GM12878 (cell line): Measurements from ENCODE around the gene GAS2L3. TPM values are rescaled to one million over a fixed set of nuclear protein-coding genes. Genes with fewer than 3 reads are reported as not detected.

Source experiments
- ATAC-seq: fragments of 200-7000 bp; cut with Tn5 transposase; 3 replicates; pipeline ENCODE4 v1.9.1; 2020; ENCODE audit warnings: mild to moderate bottlenecking, moderate library complexity
- BruUV-seq: library from RNA; stranded (reverse); fragments of 400-500 nt; replicated peaks from 2 replicates; lab custom pipeline; 2021; lab: Mats Ljungman, UMichigan
- CTCF ChIA-PET: fragments of 300-600 bp; sonication (Branson Sonifier 250); formaldehyde crosslinking; extraction: SDS; loops from one replicate; lab custom pipeline; 2021; ENCODE audit warnings: inconsistent platforms; lab: Yijun Ruan, JAX
- POLR2A ChIA-PET: fragments of 350-600 bp; formaldehyde crosslinking; extraction: SDS; loops from one replicate; lab custom pipeline; 2021; ENCODE audit warnings: inconsistent platforms; lab: Charles Lee
- RAD21 ChIA-PET: fragments of 300-600 bp; sonication (Branson Sonifier 250); formaldehyde crosslinking; loops from one replicate; lab custom pipeline; 2023; ENCODE audit warnings: antibody characterized with exemption; ENCODE audit not compliant: unreplicated experiment; lab: Charles Lee
- SMC1A ChIA-PET: fragments of 300-600 bp; sonication (Branson Sonifier 250); formaldehyde crosslinking; loops from one replicate; lab custom pipeline; 2023; ENCODE audit not compliant: unreplicated experiment, uncharacterized antibody; lab: Charles Lee
- DNase-seq: peaks from one replicate; pipeline ENCODE4 v3.0.0-alpha.2; 2011; ENCODE audit warnings: low read depth, low spot score
- FAIRE-seq: peaks from 3 replicates; lab custom pipeline; 2011; peaks lifted over from hg19 to GRCh38; lab: Jason Lieb, UNC
- H2AFZ ChIP-seq: 2 replicates; pipeline ENCODE4 v1.6.0; 2011; ENCODE audit warnings: low read depth, low read length, control low read depth; ENCODE audit not compliant: control insufficient read depth
- H3K27ac ChIP-seq: 2 replicates; pipeline ENCODE4 v1.5.1; 2011; ENCODE audit warnings: control low read depth; ENCODE audit not compliant: control insufficient read depth, insufficient read depth
- H3K27me3 ChIP-seq, 2 experiments: replicated peaks in 1 of 2; 2 replicates each; pipeline versions ENCODE4 v1.6.0 to v1.6.1; 2011; ENCODE audit warnings: low read length in 1 of 2; ENCODE audit not compliant: control insufficient read depth in 2 of 2, insufficient read depth in 2 of 2
- H3K36me3 ChIP-seq, 2 experiments: 2 replicates each; pipeline ENCODE4 v1.5.1; 2011; ENCODE audit warnings: low read length in 1 of 2; ENCODE audit not compliant: control insufficient read depth in 2 of 2, insufficient read depth in 2 of 2
- H3K4me1 ChIP-seq: 2 replicates; pipeline ENCODE4 v1.6.1; 2011; ENCODE audit warnings: mild to moderate bottlenecking, low read length, moderate library complexity, mixed read lengths; ENCODE audit not compliant: control insufficient read depth, insufficient read depth
- H3K4me2 ChIP-seq: 2 replicates; pipeline ENCODE4 v1.6.0; 2011; ENCODE audit warnings: control low read depth; ENCODE audit not compliant: control insufficient read depth, insufficient read depth
- H3K4me3 ChIP-seq: fragments of 200-600 bp; sonication (generic); 2 replicates; pipeline ENCODE4 v1.5.1; 2016
- H3K79me2 ChIP-seq: 2 replicates; pipeline ENCODE4 v1.6.0; 2011; ENCODE audit warnings: low read length; ENCODE audit not compliant: control insufficient read depth, insufficient read depth
- H3K9ac ChIP-seq: 2 replicates; pipeline ENCODE4 v1.8.0; 2011; ENCODE audit warnings: low read length, control low read depth, mixed read lengths; ENCODE audit not compliant: control insufficient read depth, insufficient read depth
- H3K9me3 ChIP-seq: replicated peaks from 3 replicates; pipeline ENCODE4 v1.5.1; 2011; ENCODE audit warnings: mild to moderate bottlenecking, low read length; ENCODE audit not compliant: control insufficient read depth, insufficient read depth
- H4K20me1 ChIP-seq: 2 replicates; pipeline ENCODE4 v1.6.0; 2011; ENCODE audit not compliant: control insufficient read depth, insufficient read depth
- KAT2A ChIP-seq: conservative IDR thresholded peaks from 2 replicates; pipeline ENCODE4 v1.6.1; 2011; ENCODE audit warnings: low read depth, low read length; ENCODE audit not compliant: control insufficient read depth
- RFX5 ChIP-seq: IDR thresholded peaks from 2 replicates; pipeline ENCODE4 v1.6.1; 2011; ENCODE audit warnings: low read depth, low read length, improper control_type of control experiment
- SIX5 ChIP-seq: IDR thresholded peaks from 2 replicates; pipeline ENCODE4 v1.6.1; 2011; ENCODE audit warnings: mild to moderate bottlenecking, low read depth, low read length, moderate library complexity; ENCODE audit not compliant: severe bottlenecking
- SMAD5 ChIP-seq: IDR thresholded peaks from 2 replicates; pipeline ENCODE4 v1.6.1; 2016; ENCODE audit warnings: antibody characterized with exemption, low read depth
- SRF ChIP-seq, 2 experiments: IDR thresholded peaks; 2 replicates each; pipeline ENCODE4 v1.6.1; 2011; ENCODE audit warnings: low read depth in 2 of 2, low read length in 2 of 2, mild to moderate bottlenecking in 1 of 2, moderate library complexity in 1 of 2
- STAT3 ChIP-seq: IDR thresholded peaks from 2 replicates; pipeline ENCODE4 v1.6.1; 2011; ENCODE audit warnings: low read depth, low read length, improper control_type of control experiment
- SUPT20H ChIP-seq: IDR thresholded peaks from 2 replicates; pipeline ENCODE4 v1.6.1; 2011; ENCODE audit warnings: low read depth, mild to moderate bottlenecking, low read length, moderate library complexity, borderline replicate concordance; ENCODE audit not compliant: control insufficient read depth
- ZNF217 ChIP-seq: fragments of 450-650 bp; IDR thresholded peaks from 2 replicates; pipeline ENCODE4 v1.6.1; 2017; ENCODE audit warnings: antibody characterized with exemption, mild to moderate bottlenecking
- ZNF622 ChIP-seq: fragments of 450-650 bp; IDR thresholded peaks from 2 replicates; pipeline ENCODE4 v1.6.1; 2017; ENCODE audit warnings: mild to moderate bottlenecking, inconsistent platforms
- ZZZ3 ChIP-seq: IDR thresholded peaks from 2 replicates; pipeline ENCODE4 v1.6.1; 2011; ENCODE audit warnings: low read depth; ENCODE audit not compliant: control insufficient read depth, insufficient read length
- WGBS: methylation state at CpG from one replicate; pipeline ENCODE4 v1.1.6; 2016; ENCODE audit warnings: low lambda C conversion rate; ENCODE audit not compliant: insufficient replicate concordance, insufficient coverage; ENCODE audit errors: missing lambda C conversion rate; 5-methylcytosine and 5-hydroxymethylcytosine counted together
- in situ Hi-C: fragments of 300-500 bp; cut with MboI; formaldehyde crosslinking; loops from 9 replicates; pipeline ENCODE4 v1.14.3; 2018; ENCODE audit warnings: mixed read lengths
- intact Hi-C: fragments of 100-400 bp; cut with micrococcal nuclease; formaldehyde crosslinking; loops from one replicate; pipeline ENCODE4 v1.14.2; 2022; ENCODE audit not compliant: unreplicated experiment
- polyA plus RNA-seq, 11 experiments: library from polyadenylated mRNA; depleted of rRNA in 4 of 11; unstranded in 6 of 11; stranded (reverse) in 5 of 11; fragments of >200 nt; fragmentation: Nextera tagmentation in 4 of 11; fragmentation: Illumina TruSeq in 1 of 11; extraction: Ambion mirVana in 4 of 11; extraction: Trizol in 1 of 11; gene quantifications; 1 replicate in 1 of 11; 2 replicates in 10 of 11; pipeline versions ENCODE4 v1.2.1 to v1.2.3, GENCODE V29; 2011 to 2016; ENCODE audit warnings: inconsistent platforms in 2 of 11, missing spikeins in 2 of 11, low read depth in 1 of 11
- total RNA-seq, 4 experiments: library from RNA; depleted of rRNA in 3 of 4; stranded (reverse); fragments of >200 nt in 3 of 4; fragmentation: Illumina TruSeq in 1 of 4; extraction: Trizol in 1 of 4; gene quantifications; 2 replicates each; pipeline versions ENCODE4 v1.2.1 to v1.2.3, GENCODE V29; 2013 to 2021
- TF ChIP-seq, protein P1 (sequence below): IDR thresholded peaks from 2 replicates; pipeline ENCODE4 v1.6.1; 2012; ENCODE audit warnings: low read length, inconsistent platforms
- TF ChIP-seq, protein P2 (sequence below): fragments of 450-650 bp; IDR thresholded peaks from 2 replicates; pipeline ENCODE4 v1.6.1; 2017; ENCODE audit warnings: mild to moderate bottlenecking
- TF ChIP-seq, protein P3 (sequence below): fragments of 450-650 bp; formaldehyde crosslinking; IDR thresholded peaks from 2 replicates; pipeline ENCODE4 v1.4.0; 2020; ENCODE audit warnings: mild to moderate bottlenecking, moderate library complexity
- TF ChIP-seq, protein P4 (sequence below): IDR thresholded peaks from 2 replicates; pipeline ENCODE4 v1.6.1; 2011; ENCODE audit warnings: low read depth, low read length, improper control_type of control experiment, borderline replicate concordance

The GAS2L3 gene
- total and polyA plus RNA-seq, 10 of the 15 experiments (the other 5 are each of a cell fraction or from before 2014, with no cell fraction given) = 0.46 to 6.6 (median 2.4) TPM

- in situ Hi-C loops = no loop called here
- Histone ChIP-seq H3K79me2 (no peaks in the 10 kb centered on the region), H3K9me3 (no peaks in the 10 kb centered on the region), H3K27ac (no peak overlapping the region), H2AFZ (no peak overlapping the region), H3K4me1 (no peaks in the 10 kb centered on the region), H3K36me3 (no peaks in the 10 kb centered on the region), H3K4me3 (no peak overlapping the region), H4K20me1 (no peaks in the 10 kb centered on the region), H3K4me2 (no peak overlapping the region), H3K27me3 (no peaks in the 10 kb centered on the region), H3K9ac (no peak overlapping the region)
- ChIA-PET CTCF (no interaction called here), POLR2A (no interaction called here), RAD21 (no interaction called here), SMC1A (interaction anchor here (0.9 kb wide), 1 partner anchor 13 kb away, joined by 3 read pairs; no protein-coding TSS in a partner anchor)
- no peak for ATAC-seq
- WGBS = 100% methylated on average over 1 of the region's 1 CpG
- no peak for FAIRE-seq
- intact Hi-C loops = no loop called here
- DNase-seq = no peak
- BruUV-seq = no TSS peak
- no peak for TF ChIP-seq ZZZ3
- no peak for TF ChIP-seq RFX5
- no peak for TF ChIP-seq KAT2A
- TF ChIP-seq, protein P1, sequence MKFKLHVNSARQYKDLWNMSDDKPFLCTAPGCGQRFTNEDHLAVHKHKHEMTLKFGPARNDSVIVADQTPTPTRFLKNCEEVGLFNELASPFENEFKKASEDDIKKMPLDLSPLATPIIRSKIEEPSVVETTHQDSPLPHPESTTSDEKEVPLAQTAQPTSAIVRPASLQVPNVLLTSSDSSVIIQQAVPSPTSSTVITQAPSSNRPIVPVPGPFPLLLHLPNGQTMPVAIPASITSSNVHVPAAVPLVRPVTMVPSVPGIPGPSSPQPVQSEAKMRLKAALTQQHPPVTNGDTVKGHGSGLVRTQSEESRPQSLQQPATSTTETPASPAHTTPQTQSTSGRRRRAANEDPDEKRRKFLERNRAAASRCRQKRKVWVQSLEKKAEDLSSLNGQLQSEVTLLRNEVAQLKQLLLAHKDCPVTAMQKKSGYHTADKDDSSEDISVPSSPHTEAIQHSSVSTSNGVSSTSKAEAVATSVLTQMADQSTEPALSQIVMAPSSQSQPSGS = no peak
- no peak for TF ChIP-seq SIX5
- TF ChIP-seq ZNF217 = no peak
- TF ChIP-seq STAT3 = no peak
- TF ChIP-seq SMAD5 = no peak
- TF ChIP-seq, protein P2, sequence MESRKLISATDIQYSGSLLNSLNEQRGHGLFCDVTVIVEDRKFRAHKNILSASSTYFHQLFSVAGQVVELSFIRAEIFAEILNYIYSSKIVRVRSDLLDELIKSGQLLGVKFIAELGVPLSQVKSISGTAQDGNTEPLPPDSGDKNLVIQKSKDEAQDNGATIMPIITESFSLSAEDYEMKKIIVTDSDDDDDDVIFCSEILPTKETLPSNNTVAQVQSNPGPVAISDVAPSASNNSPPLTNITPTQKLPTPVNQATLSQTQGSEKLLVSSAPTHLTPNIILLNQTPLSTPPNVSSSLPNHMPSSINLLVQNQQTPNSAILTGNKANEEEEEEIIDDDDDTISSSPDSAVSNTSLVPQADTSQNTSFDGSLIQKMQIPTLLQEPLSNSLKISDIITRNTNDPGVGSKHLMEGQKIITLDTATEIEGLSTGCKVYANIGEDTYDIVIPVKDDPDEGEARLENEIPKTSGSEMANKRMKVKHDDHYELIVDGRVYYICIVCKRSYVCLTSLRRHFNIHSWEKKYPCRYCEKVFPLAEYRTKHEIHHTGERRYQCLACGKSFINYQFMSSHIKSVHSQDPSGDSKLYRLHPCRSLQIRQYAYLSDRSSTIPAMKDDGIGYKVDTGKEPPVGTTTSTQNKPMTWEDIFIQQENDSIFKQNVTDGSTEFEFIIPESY = no peak
- no peak for TF ChIP-seq SUPT20H
- no peak for TF ChIP-seq ZNF622
- TF ChIP-seq, protein P3, sequence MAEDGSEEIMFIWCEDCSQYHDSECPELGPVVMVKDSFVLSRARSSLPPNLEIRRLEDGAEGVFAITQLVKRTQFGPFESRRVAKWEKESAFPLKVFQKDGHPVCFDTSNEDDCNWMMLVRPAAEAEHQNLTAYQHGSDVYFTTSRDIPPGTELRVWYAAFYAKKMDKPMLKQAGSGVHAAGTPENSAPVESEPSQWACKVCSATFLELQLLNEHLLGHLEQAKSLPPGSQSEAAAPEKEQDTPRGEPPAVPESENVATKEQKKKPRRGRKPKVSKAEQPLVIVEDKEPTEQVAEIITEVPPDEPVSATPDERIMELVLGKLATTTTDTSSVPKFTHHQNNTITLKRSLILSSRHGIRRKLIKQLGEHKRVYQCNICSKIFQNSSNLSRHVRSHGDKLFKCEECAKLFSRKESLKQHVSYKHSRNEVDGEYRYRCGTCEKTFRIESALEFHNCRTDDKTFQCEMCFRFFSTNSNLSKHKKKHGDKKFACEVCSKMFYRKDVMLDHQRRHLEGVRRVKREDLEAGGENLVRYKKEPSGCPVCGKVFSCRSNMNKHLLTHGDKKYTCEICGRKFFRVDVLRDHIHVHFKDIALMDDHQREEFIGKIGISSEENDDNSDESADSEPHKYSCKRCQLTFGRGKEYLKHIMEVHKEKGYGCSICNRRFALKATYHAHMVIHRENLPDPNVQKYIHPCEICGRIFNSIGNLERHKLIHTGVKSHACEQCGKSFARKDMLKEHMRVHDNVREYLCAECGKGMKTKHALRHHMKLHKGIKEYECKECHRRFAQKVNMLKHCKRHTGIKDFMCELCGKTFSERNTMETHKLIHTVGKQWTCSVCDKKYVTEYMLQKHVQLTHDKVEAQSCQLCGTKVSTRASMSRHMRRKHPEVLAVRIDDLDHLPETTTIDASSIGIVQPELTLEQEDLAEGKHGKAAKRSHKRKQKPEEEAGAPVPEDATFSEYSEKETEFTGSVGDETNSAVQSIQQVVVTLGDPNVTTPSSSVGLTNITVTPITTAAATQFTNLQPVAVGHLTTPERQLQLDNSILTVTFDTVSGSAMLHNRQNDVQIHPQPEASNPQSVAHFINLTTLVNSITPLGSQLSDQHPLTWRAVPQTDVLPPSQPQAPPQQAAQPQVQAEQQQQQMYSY = no peak
- TF ChIP-seq, protein P4, sequence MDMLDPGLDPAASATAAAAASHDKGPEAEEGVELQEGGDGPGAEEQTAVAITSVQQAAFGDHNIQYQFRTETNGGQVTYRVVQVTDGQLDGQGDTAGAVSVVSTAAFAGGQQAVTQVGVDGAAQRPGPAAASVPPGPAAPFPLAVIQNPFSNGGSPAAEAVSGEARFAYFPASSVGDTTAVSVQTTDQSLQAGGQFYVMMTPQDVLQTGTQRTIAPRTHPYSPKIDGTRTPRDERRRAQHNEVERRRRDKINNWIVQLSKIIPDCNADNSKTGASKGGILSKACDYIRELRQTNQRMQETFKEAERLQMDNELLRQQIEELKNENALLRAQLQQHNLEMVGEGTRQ = no peak
- TF ChIP-seq SRF (IDR thresholded peaks at IDR 0.05; ENCODE audit: low read depth in 2 of 2, low read length in 2 of 2) = no peak
These were observed 35.3 kb downstream of the GAS2L3 start for GRCh38 chr12:100608776-100609175.
